T1000 (cell line): ENCODE measurements around the gene MAMDC4.
"Not testable (repeated sequence)": the region's sequence is repeated elsewhere in the genome, so short reads cannot be mapped to it uniquely, and the experiment has no call there.

Experiments used
- DNase-seq: peaks from one replicate; lab custom pipeline; 2025; ENCODE audit warnings: mixed read lengths; lab: John Stamatoyannopoulos, UW

Gene MAMDC4

DNA sequence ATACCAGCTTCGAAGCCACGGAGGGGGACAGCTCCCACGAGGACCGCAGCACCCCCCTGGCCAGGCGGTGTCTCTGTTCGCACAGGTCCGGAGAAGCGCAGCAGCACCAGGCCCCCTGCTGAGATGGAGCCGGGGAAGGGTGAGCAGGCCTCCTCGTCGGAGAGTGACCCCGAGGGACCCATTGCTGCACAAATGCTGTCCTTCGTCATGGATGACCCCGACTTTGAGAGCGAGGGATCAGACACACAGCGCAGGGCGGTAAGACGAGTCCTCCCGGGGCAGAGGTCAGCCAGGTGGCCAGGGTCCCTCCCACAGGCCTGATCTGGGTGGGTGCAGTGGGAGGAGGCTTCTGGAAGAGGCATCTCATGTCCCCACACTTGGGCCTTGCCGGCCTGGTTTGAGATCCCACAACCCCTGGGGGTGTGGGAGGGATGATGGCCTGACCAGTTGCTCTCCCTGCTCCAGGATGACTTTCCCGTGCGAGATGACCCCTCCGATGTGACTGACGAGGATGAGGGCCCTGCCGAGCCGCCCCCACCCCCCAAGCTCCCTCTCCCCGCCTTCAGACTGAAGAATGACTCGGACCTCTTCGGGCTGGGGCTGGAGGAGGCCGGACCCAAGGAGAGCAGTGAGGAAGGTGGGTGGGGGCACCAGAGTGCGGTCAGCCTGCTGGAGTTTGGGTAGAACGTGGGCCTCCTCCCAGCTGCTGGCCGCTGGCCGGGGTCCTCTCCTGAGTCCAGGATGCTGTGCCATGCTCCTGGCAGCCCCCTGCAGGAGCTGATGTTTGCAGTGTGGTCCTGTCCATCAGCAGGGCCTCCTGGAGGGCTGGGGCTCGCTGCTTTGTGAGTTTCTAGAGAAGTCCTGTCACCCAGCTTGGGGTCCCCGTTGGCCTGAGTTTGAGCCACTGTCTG, 12.7 kb upstream of the MAMDC4 start:
- no peak for DNase-seq

DNA sequence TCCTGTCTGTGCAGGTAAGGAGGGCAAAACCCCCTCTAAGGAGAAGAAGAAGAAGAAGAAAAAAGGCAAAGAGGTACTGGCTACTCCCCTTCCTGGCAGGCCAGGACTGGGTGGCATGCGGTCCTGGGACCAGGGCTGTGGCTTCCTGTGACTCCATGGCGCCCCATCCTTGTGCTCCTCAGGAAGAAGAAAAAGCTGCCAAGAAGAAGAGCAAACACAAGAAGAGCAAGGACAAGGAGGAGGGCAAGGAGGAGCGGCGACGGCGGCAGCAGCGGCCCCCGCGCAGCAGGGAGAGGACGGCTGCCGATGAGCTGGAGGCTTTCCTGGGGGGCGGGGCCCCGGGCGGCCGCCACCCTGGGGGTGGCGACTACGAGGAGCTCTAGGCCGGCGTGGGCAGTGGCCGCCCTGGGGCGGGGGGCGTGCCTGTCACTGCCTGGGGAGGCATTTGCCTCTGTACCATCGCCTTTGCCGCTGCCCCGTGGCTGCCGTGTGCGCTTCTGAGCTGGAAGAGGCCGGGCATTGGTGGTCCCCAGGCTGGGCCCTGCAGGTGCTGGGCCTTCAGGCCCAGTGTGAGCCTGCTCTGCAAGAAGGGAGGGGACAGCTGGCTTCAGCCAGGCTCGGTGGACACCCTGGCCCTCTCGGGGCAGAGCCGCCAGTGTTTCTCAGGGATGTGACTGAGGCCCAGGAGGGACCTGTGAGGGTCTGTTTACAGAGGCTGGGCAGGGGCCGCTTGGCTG, 11.8 kb upstream of the MAMDC4 start:
- peak; percentile 41 for DNase-seq

DNA sequence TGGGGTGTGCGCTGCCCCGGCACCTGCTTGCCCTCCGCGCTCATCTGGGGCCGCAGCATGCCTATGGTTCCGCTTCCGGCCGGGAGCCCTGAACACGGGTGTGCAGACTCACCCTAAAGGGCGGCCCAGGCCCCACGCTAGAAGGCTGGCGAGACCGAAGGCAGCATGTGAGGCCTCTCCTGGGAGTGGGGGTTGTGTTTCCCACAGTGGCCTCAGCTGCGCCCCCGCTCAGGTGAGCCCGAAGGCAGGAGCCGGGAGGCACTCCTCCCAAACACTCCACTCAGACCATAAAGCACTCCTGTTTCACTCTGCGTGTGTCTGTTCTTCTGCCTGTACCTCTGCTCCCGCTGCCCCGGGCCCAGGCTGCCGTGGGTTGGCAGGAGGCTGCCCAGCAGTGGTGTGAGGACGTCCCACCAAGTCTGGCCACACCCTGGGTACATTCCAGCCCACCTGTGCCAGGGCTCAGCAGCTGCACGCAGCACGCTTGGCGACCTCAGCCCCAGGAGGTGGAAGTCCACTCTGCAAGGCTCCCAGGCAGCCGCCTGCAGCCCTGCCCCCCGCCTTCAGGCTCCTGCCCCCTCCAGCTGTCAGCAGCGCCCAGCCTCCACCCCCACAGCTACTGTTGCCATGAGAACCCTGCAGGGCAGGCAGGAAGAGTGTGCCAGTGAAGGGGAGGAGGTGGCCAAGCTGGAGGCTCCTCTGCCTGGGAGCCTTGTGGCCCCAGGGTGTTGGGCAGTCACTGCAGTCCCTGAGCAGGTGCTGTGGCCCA, 11.1 kb upstream of the MAMDC4 start:
- no peak for DNase-seq

DNA sequence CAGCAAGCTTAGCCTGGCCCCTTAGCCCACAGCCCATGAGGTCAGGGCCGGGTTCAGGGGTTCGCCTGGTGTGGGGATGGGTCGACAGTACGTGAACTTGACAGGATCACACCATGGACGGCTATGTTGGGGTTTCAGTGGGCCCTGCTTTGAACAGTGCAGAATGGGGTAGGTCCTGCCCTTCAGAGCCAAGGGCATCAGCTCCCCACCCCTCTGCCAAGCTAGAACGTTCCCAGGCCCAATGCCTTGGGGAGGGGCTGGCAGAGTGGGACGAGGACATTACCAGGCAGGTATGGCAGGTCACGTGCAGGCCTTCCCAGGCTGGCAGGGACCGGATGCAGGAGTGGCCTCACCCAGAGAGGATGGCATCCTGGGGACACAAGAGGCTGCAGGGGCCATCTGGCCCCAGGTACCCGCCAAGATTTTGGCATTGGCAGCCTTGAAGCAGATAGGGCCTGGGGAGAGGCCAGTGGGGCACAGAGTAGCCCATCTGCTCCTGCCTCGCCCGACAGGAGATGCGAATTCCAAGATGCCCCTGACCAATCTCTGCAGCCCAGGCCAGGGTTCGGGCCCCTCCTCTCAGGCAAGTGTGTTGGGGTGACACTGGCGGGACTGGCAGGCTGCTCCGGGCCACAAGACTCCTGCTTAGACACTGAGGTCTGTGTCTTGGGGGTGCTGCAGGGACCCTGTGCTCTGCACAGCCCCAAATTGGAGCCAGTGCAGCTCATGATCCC, 10.3 kb upstream of the MAMDC4 start:
- not testable (repeated sequence) for DNase-seq

DNA sequence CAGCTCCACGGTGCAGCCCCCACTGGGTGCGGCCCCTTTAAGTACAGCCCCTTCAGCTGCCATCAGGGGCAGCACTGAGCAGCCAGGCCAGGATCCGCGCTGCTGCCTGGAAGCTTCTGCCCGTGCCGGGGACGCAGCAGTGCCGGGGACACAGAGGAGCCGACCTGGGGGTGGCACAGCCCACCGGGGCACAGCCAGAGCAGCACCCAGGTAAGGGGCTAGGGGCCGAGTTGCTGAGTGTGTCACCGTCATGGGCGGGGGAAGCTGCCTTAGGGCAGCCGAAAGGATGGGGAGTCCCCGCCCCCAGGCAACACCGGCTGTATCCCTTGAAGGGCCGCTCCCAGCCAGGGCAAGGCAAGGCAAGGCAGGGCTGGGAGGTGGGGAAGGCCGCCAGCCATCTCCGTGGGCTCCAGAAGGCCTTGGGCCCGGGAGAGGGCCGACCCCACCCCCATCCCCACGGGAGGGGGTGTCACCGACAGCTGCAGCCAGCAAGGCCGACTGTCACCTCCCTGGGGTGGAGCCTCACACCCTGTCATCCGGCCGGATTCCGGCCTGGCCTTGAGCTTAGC, 9.7 kb upstream of the MAMDC4 start, which contains the start of gene AJM1:
Gene AJM1 (plus strand): TSS at position 99 of the 569 bp plus-strand sequence. CDS start 1,937 bp downstream, outside the sequence.
- DNase-seq, result peak; percentile 63

DNA sequence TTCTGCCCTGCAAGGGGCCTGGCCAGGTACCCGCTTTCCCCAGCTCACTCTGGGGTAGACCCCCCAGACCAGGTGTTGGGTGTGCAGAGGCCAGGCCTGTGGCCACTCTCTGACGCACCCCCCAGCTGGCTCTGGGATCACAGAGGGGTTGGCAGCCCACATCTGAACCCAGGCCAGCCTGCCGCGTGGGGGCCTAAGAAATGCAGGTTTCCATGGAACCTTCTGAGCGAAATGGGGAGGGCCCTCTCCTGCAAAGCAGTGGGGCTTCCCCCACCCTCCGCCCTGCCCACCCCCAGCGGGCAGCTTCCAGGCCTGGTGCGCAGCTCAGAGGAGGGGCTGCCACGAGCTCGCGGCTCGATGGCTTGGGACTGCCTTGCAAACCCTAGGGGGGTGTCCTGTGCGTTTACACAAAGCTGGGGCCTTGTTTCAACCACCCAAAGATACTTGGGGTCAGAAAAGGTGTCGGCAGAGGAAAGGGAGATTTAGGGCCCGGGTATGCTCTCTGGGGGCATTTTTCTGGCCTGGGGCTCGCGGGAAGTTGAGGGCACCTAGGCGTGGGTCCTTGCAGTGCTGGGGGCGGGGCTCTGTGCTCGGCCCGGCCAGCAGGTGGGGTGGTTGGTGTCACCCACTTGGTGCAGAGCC, 8.9 kb upstream of the MAMDC4 start:
- DNase-seq, result not testable (repeated sequence)

DNA sequence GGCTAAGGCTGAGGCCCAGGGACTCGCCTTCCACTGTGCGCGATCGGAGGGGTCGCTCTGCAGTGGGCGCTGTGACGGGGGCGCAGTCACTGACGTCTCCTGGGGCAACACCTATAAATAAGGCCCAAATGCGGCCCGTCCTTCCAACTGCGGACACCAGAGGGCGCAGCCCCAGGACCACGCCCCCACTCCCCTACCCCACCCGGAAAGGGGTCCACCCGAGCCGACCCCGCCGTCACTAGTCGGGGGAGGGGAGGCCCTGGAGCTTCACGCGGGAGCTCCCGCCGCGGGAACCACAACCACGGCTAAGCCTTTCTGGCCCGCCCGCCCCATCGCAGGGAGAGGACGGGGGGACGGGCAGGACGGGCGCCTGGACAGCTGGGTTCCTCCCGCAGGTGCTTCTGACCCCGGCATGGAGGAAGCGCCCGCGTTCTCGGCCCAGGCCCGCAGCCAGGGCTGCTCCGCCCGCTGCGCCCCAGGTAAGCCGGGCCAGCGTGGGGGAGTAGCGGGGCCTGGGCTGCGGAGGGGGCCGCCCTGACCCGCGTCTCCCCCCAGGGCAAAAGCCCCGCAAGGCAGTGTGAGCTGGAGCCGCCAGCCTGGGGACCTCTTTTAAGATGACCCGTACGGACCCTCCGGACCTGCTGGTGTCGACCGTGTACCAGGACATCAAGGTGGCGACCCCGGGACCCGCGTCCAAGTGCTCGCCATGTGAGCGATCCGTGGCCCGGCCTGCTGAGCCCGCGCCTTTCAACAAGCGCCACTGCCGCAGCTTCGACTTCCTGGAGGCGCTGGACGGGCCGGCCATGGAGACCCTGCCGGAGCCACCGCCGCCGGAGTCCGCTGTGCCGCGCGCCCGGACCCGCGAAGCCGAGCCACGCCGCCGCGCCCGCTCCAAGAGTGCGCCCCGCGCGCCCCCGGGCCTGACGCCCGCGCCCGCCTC, 8.1 kb upstream of the MAMDC4 start:
- not testable (repeated sequence) for DNase-seq

DNA sequence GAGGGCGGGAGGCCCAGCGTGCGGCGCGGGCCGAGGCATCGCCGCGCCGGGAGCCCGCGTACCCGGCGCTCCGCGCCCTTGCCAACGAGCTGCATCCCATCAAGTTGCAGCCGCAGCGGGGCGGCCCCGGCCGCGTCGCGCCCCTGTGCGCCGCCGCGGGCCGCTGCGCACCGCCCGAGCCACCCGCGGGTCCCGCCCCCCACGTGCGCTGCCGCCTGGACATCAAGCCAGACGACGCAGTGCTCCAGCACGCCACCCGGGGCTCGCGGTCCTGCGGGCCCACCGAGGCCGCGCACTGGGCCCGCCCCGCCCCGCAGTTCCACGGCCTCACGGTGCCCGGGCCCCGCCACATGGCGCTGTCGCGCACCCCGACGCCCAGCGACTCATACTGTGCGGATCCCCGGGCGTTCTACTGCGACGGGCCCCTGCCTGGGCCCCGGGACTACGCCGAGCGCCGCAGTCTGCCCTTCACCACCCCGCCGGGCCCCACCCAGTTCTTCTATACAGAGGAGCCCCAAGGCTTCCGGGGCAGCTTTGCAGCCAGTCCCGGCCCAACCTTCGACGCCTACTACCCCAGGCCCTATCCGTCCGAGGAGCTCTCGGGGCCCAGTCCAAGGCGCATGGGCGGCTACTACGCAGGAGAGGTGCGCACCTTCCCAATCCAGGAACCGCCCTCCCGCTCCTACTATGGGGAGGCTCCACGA, 7.2 kb upstream of the MAMDC4 start:
- no peak for DNase-seq

DNA sequence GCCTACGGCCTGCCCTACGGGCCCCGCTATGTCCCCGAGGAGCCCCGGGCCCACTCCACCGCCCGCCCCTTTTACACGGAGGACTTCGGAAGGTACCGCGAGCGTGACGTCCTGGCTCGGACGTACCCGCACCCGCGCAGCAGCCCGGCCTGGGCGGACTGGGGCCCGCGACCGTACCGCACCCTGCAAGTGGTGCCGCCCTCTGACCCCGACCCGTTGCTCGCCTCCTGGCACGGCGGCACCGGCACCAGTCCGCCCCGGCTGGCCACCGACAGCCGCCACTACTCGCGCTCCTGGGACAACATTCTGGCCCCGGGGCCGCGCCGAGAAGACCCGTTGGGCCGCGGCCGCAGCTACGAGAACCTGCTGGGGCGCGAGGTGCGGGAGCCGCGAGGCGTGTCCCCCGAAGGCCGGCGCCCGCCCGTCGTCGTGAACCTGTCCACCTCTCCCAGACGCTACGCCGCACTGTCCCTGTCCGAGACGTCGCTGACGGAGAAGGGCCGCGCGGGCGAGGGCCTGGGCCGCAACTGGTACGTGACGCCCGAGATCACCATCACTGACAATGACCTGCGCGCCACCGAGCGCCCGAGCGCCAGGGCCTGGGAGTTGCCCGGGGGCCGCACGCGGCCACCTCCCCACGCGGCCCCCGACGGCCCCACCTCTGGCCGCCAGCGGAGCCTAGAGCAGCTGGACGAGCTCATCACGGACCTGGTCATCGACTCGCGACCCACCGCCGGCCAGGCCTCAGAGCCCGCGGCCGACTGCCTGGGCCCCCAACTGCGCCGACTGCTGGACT, 6.5 kb upstream of the MAMDC4 start:
- no peak for DNase-seq

DNA sequence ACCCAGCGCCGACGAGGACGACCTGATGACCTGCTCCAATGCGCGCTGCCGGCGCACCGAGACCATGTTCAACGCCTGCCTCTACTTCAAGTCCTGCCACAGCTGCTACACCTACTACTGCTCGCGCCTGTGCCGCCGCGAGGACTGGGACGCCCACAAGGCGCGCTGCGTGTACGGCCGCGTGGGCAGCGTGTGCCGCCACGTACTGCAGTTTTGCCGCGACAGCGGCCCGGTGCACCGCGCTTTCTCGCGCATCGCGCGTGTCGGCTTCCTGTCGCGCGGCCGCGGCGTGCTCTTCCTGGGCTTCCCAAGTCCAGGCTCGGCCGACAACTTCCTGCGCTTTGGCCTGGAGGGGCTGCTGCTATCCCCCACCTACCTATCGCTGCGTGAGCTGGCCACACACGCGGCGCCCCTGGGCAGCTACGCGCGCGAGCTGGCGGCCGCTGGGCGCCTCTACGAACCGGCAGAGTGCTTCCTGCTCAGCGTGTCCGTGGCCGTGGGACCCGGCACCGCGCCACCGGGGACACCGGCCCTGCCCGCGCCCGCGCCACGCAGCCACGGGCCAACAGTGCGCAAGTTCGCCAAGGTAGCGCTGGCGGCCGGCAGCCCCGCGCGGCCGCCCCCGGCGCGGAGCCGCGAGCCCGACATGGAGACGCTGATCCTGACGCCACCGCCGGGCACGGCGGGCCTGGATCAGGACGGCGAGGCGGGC, 5.6 kb upstream of the MAMDC4 start:
- DNase-seq, result no peak

DNA sequence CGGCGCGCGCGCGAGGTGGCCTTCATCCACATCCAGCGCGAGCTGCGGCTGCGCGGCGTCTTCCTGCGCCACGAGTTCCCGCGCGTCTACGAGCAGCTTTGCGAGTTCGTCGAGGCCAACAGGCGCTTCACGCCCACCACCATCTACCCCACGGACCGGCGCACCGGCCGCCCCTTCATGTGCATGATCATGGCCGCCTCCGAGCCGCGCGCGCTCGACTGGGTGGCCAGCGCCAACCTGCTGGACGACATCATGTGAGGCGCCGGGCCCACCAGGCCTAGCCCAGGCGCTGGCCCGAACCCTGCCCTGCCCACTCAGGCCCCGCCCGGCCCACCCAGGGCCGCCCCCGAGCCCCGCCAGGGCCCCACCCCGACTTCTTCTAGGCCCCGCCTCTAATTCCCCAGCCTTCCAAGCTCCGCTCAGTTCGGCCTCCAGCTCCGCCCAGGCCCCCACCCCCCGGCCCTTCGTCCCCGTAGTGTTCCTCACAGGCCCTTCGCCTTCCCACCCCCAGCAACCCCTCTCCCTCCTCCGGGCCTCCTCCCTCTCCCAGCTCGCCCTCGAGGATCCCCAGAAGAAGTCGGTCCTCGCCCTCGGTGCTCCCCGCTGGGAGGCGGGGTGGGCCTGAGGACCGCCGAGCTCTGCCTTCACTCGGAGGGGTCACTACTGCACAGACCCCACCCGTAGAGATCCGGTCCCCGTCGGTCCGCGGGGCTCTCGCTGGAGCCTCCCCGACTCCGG, 4.9 kb upstream of the MAMDC4 start:
- peak; percentile 62 for DNase-seq

DNA sequence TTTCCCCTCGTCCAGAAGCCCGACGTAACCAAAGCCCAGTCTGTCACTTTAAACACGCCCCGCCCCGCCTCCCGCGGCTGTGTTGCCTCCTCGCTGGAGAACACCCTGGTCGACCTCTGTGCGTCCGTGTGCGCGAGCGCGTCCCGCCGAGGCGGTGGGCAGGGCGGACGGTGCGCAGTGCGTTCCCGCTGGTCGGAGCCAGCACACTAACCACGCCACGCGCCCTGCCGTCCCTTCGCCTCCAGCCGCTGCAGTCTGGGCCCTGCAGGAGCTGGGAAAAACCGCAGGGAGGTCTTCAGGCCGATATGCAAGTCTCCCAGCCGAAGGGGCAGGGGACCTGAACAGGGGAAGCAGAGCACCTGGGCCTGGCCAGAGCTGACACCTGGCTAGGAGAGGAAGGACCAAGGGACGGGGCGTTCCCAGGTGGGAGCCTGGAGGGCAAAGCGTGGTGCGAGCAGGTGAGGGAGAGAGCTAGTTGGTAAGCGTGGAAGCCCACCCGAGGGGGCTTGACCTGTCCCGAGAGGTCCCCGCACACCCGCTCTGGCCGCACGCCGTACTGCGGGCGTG, 4.2 kb upstream of the MAMDC4 start:
- peak; percentile 68 for DNase-seq

DNA sequence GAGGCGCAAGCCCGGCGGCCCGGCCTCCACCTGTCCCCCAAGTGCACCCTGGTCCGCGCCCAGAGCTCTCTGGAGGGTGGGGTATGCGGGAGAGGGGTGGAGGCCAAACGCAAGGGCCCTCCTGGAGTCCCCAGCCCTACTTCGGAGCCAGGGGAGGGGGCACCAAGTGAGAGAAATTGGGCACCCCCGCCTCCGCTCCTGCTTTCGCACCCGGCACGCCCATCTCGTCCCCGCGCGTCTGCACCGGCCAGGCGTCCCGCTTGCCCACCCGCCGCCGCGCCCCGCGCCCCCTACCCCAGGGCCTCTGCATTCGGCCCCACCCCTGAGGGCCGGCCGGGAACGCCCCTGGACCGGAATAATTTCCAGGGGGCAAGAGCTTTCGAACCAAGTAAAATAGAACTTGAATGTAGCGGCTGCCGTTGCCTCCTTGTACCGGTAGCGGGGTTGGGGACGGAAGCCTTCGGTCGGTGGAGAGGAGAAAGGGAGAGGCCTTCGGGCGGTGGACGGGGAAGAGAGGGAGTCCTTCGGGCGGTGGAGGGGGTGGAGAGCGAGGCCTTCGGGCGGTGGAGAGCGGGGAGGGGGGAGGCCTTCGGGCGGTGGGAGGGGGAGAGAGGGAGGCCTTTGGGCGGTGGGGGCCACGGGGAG, 3.6 kb upstream of the MAMDC4 start:
- DNase-seq, result no peak

DNA sequence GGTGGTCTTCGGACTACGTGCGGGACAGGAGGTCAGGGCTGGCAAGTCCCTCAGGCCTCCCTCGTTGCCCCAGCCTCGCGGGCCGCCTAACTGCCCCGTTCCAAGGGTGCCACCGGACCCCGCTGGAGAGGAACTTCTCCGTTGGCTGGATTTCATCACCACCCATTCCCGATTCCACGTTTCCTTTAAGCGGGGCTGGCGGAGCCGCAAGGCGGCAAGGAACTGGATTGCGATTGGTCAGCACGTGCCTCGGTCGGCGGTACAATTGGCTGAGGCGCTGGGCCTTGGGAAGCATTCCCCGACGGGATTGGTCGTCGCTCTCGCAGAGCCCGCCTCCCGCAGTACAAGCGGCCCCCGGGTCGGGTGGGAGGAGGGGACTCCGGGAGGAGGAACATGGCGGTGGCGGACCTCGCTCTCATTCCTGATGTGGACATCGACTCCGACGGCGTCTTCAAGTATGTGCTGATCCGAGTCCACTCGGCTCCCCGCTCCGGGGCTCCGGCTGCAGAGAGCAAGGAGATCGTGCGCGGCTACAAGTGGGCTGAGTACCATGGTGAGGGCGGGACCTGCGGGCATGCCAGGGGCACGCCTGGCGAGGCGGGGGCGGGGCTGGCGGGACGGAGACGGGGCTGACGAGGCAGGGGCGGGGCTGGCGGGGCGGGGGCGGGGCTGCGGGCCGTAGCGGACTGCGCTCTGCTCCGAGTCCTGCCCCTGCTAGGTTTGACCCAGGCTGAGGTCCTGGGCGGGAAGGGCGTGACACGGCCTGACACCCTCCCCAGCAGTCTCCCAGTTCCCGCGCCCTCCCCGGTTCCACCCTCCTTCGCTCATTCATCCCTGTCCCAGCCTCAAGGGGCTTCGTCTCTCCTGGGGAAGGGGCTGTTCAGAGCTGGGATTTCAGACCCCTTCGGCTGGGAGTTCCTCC, 2.8 kb upstream of the MAMDC4 start, which contains the start of gene PHPT1:
Gene PHPT1 (plus strand): TSS at position 372 of the 922 bp plus-strand sequence. CDS start 22 bp downstream, at position 394.
- DNase-seq, result peak; percentile 95
